ENCODE measurements around the gene SPINK14.

SPINK14 gene

DNA sequence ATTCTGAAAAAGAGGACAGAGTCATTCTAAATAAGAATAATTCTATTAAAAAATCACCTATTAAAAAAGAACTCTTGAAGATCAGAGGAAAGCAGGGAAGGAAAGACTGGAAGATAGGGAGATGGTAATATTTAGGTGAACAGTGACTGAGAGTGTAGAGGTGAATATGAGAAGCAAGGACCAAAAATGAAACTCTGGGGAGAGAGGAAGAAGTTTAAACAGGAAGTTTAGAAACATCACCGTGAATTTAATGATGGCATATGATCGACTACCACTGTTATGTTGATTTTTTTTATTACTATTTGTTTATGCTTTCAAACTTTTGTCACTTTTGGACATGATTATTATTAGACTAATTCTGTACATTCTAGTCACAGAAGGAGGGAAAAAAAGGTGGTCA is 32.8 kb downstream of the SPINK14 start:
- no peak for DNase-seq (ENCODE audit: low read depth in 2 of 2)

DNA sequence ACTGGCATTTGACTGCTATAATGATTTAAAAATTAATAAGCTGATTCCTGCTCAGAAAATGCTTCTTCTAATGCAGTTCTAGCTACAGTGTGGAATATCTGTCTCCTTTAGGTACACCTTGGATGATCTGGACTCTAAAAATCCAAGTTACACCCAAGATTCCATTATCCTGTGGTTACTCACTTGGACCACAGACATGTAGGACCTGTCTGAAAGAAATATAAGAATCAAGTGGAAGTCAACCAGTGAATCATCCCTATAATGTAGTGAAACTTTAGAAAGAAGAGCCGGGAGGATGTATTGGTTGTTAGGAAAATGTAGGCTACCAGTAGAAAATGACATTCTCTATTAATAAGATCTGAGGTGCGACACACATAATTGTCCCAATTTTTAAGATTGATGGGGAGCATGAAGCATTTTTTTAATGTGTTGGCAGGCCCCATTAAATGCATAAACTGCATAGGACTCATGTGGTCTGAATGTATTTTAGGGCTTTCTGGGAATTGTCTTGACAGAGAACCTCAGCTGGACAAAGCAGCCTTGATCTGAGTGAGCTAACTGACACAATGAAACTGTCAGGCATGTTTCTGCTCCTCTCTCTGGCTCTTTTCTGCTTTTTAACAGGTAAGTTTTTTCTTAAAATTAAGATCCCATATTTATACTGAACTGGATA is 34.3 kb downstream of the SPINK14 start, which contains the start of gene SPINK6:
Gene SPINK6, plus strand, starts transcription at position 512 of the 673 bp plus-strand sequence. Its CDS starts 55 bp downstream, at position 567.
- no peak for DNase-seq (ENCODE audit: low read depth in 2 of 2)

DNA sequence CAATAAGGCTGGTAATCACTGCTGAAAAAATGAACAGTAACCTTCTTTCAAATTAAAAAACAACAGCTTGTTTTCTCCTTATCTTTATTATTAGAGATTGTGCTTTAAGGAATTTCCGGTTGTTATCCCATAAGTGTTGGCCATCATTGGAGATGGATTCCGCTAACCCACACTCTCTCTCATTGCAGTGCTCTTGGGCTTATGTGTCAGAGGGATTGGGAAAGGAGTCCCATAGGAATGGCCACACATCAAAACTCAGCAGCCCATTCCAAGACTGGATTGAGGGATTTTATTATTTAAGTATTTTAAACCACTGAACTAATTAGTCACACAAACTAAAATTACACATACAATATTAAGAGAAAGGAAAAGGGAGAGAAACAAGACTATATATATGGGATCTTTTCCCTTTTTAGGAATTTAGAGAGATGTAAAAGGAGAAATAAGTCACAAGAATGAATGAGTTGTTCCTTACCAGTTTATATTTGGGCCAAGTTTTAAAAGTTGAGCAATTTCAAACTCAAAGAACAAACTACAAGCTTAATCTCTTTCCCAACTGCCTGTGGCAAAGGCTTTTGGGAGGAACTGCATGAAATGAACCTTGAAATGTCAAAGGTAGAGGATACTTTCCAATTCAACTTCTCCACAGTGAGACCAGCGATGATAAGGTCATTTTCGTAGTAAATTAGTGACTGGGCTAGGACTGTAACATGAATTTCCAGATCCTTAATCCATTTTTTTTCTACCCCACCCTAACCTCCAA is 36.9 kb downstream of the SPINK14 start:
- no peak for DNase-seq (ENCODE audit: low read depth in 2 of 2)

DNA sequence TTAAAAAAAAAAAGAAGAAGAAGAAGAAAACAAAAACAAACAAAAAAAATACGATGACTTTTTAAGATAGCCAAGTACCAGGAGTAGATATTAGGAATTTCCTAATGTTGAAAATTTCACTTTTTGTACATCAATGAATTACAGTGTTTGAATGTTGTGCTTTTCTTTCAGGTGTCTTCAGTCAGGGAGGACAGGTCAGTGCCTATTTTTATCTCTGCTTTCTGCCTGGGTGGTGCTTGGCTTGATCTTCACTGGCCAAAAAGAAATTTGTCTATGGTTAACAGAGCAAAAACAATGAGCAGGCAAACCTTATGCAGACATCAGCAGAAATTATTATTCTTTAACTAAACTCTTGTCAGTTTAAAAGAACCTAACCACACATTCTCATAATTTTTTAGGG is 37.5 kb downstream of the SPINK14 start:
- no peak for DNase-seq (ENCODE audit: low read depth in 2 of 2)

DNA sequence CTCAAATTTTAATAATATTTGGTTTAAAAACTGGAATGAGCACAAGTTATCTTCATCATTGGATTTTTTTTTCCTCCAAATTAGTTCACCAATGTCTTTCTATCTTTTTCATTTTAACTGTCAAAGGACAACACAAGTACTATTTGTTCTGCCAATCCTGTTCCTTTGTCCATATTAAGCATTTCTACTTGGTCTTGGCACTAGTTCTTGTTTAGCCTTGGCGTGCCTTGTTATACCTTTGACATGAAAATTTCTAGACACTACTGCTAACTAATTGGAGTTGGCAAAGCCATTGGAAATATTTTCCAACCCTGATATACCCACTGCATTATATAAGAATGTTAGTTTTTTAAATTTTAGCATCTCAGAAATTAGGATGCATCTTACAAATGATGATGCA is 38.3 kb downstream of the SPINK14 start:
- DNase-seq (ENCODE audit: low read depth in 2 of 2): no peak

DNA sequence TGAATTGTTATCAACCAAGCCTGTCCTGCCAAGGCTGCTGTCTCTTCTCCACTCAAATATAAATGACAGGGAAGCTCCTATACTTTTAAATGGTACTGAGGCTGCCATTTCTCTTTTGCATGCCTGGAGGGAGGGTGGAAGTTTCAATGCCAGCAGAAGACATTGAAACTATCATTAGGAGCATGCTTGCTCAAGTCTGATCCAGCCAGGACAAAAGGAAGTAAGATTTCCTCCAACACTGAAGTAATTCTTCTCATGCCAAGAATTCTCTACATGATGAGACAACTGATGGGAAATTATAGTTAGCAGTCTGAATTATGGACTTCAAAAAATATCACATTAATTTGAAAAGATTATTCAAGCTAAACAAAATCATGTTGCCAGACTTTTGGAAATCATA is 39.9 kb downstream of the SPINK14 start:
- DNase-seq (ENCODE audit: low read depth in 2 of 2): no peak

DNA sequence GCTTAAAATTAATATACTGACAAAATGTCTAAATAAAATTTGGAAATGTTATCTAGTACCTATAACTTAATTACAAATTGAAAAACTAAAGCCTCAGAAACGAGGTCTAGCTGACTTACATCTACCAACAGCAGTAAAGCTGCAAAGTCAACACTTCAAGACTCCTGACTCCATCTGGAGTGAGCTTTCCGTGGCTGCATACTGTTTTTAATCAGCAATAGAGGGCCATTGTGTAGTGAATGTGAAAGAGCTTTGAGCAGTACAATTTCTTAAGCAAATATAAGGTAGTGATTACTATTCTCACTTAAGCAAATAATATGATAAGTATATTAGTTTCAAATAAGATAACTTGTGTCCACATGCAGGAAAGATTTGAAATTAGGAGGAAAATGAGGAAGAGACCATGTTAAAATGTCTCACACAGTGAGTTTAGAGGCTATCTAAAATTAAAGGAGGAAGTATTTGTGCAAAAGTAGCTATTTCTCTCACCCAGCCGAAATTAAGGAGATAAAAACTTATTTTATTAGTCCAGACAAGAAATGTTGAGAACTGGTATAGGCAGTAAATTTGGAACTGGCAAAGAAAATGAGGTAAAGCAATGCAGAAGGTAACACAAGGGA is 40.9 kb downstream of the SPINK14 start:
- no peak for DNase-seq (ENCODE audit: low read depth in 2 of 2)

DNA sequence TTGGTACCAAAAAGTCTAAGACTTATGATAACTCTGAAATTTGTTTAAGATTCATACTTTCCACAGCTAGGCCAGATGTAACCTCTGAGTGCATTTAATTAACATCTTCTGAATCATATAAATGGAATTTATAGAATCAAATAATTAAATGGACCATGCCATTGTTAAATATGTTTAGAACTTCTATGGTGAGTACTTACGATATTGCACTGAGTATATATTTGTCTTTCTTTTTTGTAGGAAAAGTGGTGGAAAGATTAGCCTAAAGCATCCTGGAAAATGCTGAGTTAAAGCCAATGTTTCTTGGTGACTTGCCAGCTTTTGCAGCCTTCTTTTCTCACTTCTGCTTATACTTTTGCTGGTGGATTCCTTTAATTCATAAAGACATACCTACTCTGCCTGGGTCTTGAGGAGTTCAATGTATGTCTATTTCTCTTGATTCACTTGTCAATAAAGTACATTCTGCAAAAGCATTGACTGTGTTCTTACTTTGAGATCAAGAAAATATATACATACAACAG is 46.4 kb downstream of the SPINK14 start:
- no peak for DNase-seq (ENCODE audit: low read depth in 2 of 2)

DNA sequence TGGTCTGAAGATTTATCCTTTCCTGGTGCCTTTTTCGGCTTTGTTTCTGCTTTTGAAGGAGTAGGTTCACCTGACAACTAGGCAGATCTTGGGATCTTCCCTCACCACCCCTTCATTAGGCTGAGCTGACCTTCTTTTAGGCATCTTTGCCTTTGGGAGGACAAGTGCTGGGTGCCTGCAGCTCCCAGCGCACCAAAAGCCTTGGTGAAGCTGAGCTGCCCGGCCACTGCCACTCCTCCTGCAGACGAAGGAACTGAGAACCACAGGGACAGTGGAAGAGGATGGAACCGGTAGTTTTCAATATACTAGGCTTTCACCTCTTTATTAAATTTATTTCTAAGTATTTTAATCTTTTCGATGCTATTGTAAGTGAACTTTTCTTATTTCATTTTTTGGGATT is 53.2 kb downstream of the SPINK14 start:
- DNase-seq (ENCODE audit: low read depth in 2 of 2): no peak

DNA sequence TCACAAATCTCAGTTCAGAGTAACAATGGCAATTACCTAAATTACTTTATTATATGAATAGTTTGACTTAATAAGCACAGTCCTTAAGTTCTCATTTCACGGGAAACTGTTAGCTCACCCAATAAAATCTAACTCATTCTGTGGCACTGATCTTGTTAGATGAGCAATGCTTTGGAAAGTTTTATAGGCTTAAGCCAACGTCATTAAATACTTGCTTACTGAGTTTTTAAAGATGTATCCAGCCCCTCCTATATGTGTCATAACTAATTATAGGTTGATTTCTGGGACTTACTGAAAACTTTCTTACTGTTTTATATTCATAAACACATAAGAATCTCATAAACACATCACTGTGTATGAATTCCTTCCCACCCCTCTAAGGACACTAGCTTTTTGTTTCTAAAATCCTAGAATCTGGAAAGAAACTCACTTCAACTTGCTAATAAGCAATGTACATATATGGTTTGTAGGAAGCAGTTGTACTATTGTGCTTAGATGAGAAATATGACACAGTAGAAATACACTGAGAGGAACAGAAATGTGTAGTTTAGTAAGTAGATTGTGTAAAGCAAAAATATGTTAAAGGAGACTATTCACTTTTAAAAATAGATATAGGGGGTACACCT is 55.9 kb downstream of the SPINK14 start:
- DNase-seq (ENCODE audit: low read depth in 2 of 2): no peak

Data from stimulated activated CD4-positive, alpha-beta T cell treated with anti-CD3 and anti-CD28 coated beads, Interleukin-12 subunit alpha, Interleukin-12 subunit beta, amount 100 ng/mL, for 24 hours (primary cell).